HG03108 (cell line): ENCODE results near the gene CYP4F3.
"Not testable (repeated sequence)": the region's sequence is repeated elsewhere in the genome, so short reads cannot be mapped to it uniquely, and the experiment has no call there.

Source experiments
- ATAC-seq: cut with Tn5 transposase; IDR thresholded peaks from one replicate; pipeline ENCODE4 v1.9.1; 2021; ENCODE audit warnings: moderate library complexity; ENCODE audit not compliant: unreplicated experiment

The CYP4F3 gene

DNA sequence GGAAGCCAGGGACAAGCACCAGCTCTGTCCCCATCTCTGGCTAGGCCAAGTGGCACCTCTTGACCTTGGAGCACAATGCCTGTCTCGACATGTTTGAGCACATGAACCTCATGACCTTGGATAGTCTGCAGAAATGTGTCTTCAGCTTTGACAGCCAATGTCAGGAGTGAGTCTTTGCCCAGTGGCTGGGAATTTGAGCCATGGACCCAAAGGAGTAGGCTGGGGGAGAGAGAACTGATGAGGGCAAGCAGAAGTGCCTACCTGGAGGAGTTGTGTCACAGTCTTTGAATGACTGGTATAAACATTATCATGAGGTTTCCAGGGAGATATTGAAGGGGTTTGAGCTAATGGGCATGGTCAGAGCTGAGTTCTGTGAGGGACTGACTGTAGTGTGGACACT is 25.5 kb downstream of the CYP4F3 start:
- no peak for ATAC-seq

GRCh38 chr19:15666883-15667282 is 26.2 kb downstream of the CYP4F3 start:
- ATAC-seq = no peak

- ATAC-seq = no peak
Measured at GRCh38 chr19:15669440-15669839, 28.7 kb downstream of the CYP4F3 start.

DNA sequence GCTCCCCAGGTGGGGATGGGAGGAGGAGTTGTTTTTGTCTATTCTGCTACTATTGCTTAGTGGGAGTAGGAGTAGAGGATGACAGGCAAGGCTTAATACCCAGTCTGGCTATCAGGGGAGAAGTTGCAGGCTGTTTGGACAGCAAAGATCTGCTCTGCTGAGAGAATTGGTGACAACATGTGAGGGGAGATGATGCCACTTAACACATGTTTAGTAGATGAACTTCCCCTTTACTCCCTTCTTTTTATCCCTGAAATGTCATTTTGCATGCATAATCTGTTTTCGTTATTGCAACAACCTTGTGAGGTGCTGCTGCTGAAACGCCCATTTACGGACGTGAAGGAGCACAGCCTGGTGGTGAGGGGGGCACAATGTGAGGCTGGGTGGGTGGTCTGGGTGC is 29.2 kb downstream of the CYP4F3 start:
- no peak for ATAC-seq

- ATAC-seq = no peak
Measured at GRCh38 chr19:15671237-15671821, 30.6 kb downstream of the CYP4F3 start.

GRCh38 chr19:15671891-15672579 is 31.3 kb downstream of the CYP4F3 start:
- no peak for ATAC-seq

DNA sequence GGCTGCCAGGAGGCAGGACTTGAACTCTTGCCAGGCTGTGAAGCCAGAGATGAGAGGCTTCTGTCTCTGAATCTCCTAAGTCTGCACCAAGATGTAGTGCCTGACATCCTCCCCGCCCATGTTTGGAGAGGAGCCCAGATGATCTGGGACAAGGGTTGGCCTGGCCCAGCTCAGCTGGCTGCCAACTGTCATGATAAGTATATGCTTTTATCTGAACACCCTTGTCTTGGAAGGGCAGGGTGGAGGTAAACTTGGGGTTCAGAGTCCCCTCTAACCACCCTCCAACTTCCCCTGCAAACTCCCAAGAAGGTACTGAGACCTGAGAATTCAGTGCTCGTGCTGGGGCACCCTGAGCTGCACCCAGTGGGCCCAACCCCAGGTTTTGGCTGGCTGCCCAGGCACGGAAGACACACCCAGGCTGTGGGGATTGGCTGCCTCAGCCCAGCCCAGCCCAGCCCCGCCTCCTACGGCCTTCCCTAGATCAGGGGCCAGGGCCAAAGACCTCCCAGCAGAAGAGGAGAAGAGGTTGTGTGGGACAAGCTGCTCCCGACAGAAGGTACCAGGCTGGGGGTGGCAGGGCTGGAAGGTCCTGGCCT is 32.0 kb downstream of the CYP4F3 start, which contains the start of gene CYP4F12:
TSS of gene CYP4F12 (plus strand) at position 508 of the 596 bp plus-strand sequence. CDS start 443 bp downstream, outside the sequence.
- no peak for ATAC-seq

DNA sequence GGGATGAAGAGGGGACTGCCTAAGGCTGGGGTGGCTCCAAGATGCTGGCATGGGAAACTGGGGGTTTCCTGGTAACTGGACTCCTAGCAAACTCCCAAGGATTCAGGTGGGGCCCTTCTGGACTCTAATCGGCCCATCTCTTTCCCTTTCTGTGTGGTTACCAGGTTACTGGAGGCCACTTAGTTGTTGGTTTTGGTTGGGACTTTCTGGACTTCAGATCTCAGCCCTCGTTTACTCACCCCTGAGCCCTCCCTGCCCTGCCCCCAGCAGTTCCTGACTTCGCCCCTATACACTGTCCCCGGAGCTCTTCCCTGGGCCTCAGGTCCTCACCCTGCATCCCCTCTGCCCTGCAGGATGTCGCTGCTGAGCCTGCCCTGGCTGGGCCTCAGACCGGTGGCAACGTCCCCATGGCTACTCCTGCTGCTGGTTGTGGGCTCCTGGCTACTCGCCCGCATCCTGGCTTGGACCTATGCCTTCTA is 32.5 kb downstream of the CYP4F3 start:
- no peak for ATAC-seq

DNA sequence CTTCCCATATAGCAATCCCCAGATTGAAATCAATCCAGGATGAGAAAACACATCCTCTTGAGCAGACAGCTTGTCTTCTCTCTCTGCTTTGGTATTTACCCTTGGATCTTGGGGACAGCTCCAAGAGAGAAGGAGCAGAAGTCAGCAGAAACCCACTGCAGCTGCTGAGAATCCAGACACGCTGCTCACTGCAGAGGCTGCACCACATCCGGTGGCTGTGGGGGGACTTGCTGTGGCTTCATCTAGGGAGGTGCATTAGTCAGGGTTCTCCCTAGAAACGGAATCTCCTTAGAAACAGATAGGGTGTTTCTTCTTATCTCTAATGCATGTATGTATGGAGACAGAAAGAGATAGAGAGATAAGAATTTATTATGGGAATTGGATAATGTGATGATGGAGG is 34.9 kb downstream of the CYP4F3 start:
- no peak for ATAC-seq

- ATAC-seq = no peak
Measured at GRCh38 chr19:15679089-15679488, 38.4 kb downstream of the CYP4F3 start.

- ATAC-seq = not testable (repeated sequence)
Measured at GRCh38 chr19:15679865-15680264, 39.2 kb downstream of the CYP4F3 start.

- no peak for ATAC-seq
Measured at GRCh38 chr19:15680478-15681322, 40.0 kb downstream of the CYP4F3 start.

DNA sequence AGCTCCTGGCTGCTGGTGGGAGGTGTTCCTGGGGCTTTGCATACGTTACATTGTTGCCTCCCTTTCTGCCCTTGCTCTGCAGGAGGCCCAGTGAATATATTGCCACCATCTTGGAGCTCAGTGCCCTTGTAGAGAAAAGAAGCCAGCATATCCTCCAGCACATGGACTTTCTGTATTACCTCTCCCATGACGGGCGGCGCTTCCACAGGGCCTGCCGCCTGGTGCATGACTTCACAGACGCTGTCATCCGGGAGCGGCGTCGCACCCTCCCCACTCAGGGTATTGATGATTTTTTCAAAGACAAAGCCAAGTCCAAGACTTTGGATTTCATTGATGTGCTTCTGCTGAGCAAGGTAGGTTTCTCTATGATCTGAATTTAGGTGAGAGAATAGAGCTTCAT is 42.7 kb downstream of the CYP4F3 start:
- no peak for ATAC-seq

DNA sequence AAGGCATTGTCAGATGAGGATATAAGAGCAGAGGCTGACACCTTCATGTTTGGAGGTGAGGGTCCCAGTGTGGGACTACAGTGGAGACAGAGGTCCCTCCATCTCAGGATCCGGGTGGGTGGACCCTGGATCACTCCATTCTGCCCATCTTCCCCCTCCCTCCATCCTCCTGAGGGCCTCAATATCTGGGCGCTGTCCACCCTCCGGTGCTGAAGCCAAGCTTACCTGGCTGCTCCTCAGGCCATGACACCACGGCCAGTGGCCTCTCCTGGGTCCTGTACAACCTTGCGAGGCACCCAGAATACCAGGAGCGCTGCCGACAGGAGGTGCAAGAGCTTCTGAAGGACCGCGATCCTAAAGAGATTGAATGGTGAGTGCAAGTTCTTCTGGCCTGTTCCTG is 44.1 kb downstream of the CYP4F3 start:
- no peak for ATAC-seq

DNA sequence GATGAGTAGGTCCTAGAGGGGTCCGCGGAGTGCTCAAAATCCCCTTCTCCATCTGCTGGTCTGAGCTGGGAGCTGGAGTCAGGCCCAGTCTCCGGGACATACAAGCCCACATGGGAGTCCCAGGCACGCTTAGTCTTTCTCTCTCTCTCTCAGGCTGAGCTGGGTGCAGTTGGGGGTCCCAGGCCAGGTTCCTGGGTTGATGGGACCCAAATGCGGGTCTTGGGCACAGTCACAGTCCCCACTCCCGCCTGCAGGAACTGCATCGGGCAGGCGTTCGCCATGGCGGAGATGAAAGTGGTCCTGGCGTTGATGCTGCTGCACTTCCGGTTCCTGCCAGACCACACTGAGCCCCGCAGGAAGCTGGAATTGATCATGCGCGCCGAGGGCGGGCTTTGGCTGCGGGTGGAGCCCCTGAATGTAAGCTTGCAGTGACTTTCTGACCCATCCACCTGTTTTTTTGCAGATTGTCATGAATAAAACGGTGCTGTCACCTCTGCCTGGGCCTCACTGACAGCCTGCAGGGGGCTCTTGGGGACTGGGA is 56.0 kb downstream of the CYP4F3 start:
- ATAC-seq = no peak

DNA sequence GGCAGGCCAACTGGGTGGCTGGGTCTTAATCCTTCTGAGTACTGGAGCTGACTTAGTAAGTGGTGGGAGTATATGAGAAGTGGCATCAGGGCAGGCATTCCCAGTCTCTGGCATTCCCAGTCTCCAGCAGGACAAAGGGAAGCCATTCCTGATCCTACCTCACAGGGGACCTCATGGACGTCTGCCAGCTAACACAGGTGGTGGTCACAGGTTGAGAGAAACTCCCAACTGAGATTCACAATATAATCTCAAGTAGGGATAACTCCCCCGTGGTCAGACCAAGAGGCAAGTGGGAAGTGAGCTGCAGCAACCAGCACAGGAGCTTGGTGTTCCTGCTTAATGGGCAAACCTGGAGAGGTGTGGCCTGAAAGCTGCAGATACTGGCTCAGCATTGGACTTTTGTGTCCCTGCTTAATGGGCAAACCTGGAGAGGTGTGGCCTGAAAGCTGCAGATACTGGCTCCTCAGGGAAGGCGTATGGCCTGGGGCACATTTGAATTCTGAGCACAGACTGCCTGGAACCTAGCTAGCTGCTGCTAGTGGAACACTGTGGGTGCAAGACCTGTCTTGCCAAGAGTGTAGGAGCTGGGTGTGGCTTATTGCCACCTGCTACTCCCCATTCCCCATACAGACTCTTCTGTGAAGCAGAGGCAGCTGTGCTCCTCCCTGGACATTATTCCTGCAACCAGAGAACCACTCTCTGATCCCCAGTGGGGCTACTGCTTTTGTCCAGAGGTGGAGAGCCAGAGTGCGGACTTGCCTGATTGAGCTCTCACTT is 61.2 kb downstream of the CYP4F3 start:
- ATAC-seq = no peak

- ATAC-seq = no peak
Measured at GRCh38 chr19:15702534-15702930, 61.8 kb downstream of the CYP4F3 start.
